Natural killer cell (primary cell): ENCODE results near the gene DMRTA2. TPM values are rescaled to one million over a fixed set of nuclear protein-coding genes. Genes with fewer than 3 reads are reported as not detected.
A peak's percentile ranks its signal among the peaks of the same experiment; 100 is the strongest.

Experiments
- ATAC-seq, 3 donors: fragments of 150-1000 bp in 2 of 3; fragments of 200-7000 bp in 1 of 3; cut with Tn5 transposase; 1 replicate in 1 of 3; 2 replicates in 2 of 3; pipeline ENCODE4 v1.10.0; 2021; ENCODE audit warnings: mild to moderate bottlenecking in 2 of 3, moderate library complexity in 2 of 3
- DNase-seq, 2 donors: peaks; one replicate each; pipeline versions ENCODE4 v3.0.0 to v3.0.0-alpha.2; 2013 to 2021; ENCODE audit warnings: mixed read lengths in 1 of 2
- H3K27ac ChIP-seq: one replicate; pipeline ENCODE4 v1.5.1; 2013; ENCODE audit warnings: mild to moderate bottlenecking, low read length
- H3K27me3 ChIP-seq: one replicate; pipeline ENCODE4 v1.6.1; 2013; ENCODE audit warnings: low read length; ENCODE audit not compliant: control insufficient read depth, insufficient read depth
- H3K36me3 ChIP-seq: one replicate; pipeline ENCODE4 v1.6.1; 2013; ENCODE audit warnings: low read length; ENCODE audit not compliant: control insufficient read depth, insufficient read depth
- H3K4me1 ChIP-seq: one replicate; pipeline ENCODE4 v1.6.1; 2013; ENCODE audit warnings: low read length; ENCODE audit not compliant: control insufficient read depth, insufficient read depth
- H3K4me3 ChIP-seq: one replicate; pipeline ENCODE4 v1.5.1; 2013; ENCODE audit warnings: low read length
- H3K9me3 ChIP-seq: one replicate; pipeline ENCODE4 v1.6.1; 2013; ENCODE audit warnings: low read length; ENCODE audit not compliant: control insufficient read depth, insufficient read depth
- H3K27ac Mint-ChIP-seq, 2 donors: one replicate each; pipeline ENCODE4 v1.8.0; 2022; ENCODE audit warnings: mild to moderate bottlenecking in 2 of 2, mixed read lengths in 2 of 2, moderate library complexity in 1 of 2
- H3K27me3 Mint-ChIP-seq, 2 donors: one replicate each; pipeline ENCODE4 v1.8.0; 2022; ENCODE audit warnings: low read depth in 2 of 2, mixed read lengths in 2 of 2
- H3K36me3 Mint-ChIP-seq: one replicate; pipeline ENCODE4 v1.8.0; 2022; ENCODE audit warnings: mixed read lengths
- H3K4me1 Mint-ChIP-seq, 2 donors: one replicate each; pipeline ENCODE4 v1.8.0; 2022; ENCODE audit warnings: mixed read lengths in 2 of 2
- H3K4me3 Mint-ChIP-seq: one replicate; pipeline ENCODE4 v1.8.0; 2022; ENCODE audit warnings: mild to moderate bottlenecking, moderate library complexity, mixed read lengths
- H3K9me3 Mint-ChIP-seq, 2 donors: one replicate each; pipeline ENCODE4 v1.8.0; 2022; ENCODE audit warnings: mixed read lengths in 2 of 2
- whole genome bisulfite sequencing: methylation state at CpG from one replicate; pipeline ENCODE4 v1.1.7; 2013; ENCODE audit warnings: missing lambda C conversion rate; ENCODE audit not compliant: insufficient coverage; 5-methylcytosine and 5-hydroxymethylcytosine counted together
- intact Hi-C: fragments of 100-400 bp; cut with micrococcal nuclease; formaldehyde crosslinking; loops from one replicate; pipeline ENCODE4 v1.14.2; 2022
- total RNA-seq, 4 donors: library from RNA; stranded (reverse); fragments of 120-200 nt in 1 of 4; gene quantifications; one replicate each; pipeline versions ENCODE4 v1.2.3 to v1.2.4, GENCODE V29; 2013 to 2022
- TF ChIP-seq, protein P1 (sequence below): fragments of 200-600 bp; IDR thresholded peaks from one replicate; pipeline ENCODE4 v1.8.0; 2022; ENCODE audit warnings: antibody characterized with exemption

DMRTA2 gene
- total RNA-seq, 3 donors from 2014 or later (not counting 1 experiment from before 2014, with no cell fraction given): not detected

DNA sequence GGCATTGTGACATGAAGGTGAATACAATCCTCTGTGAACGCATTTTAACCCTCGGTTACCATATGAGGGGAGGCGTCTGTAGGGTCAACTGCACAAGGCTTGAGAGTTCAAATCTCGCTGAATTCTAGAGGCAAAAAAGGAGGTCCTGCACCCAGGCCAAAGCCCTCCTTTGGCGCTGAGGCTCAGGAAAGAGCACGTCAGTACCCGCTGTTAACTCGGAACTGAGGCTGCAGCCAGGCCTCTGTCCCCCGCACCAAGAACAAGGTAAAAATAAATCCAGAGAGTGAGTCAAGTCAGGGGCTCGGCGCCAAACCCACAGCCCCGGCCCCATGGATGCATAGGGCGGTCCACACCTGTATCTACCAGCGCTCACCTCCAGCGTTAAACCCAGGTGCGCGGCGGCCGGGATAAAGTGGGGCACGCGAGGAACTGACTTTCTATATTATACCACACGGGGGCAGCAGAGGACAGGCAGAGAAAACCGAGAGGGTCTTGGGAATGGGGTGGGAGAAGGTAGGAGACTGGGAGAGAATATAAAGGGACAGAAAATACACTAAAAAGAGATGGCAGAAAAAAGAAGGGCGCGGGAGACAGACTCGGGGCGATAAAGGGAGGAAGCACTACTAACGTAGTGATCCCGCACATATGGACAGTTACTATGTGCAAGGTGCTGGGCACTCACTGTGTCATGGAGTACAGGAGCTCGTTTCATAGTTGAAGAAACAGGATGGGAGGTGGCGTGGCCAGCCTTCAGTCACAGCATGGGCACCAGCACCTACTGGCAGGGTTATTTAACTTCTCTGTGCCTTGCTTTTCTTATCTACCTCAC is 54.9 kb downstream of the DMRTA2 start:
- intact Hi-C loops: loop anchor here (1.0 to 2.0 kb wide), 4 partner anchors 236 to 821 kb away; no protein-coding TSS in a partner anchor
- H3K27ac ChIP-seq: no peak overlapping the region

More for the DNA sequence above, 54.9 kb downstream of the DMRTA2 start:
- TF ChIP-seq, protein P1, sequence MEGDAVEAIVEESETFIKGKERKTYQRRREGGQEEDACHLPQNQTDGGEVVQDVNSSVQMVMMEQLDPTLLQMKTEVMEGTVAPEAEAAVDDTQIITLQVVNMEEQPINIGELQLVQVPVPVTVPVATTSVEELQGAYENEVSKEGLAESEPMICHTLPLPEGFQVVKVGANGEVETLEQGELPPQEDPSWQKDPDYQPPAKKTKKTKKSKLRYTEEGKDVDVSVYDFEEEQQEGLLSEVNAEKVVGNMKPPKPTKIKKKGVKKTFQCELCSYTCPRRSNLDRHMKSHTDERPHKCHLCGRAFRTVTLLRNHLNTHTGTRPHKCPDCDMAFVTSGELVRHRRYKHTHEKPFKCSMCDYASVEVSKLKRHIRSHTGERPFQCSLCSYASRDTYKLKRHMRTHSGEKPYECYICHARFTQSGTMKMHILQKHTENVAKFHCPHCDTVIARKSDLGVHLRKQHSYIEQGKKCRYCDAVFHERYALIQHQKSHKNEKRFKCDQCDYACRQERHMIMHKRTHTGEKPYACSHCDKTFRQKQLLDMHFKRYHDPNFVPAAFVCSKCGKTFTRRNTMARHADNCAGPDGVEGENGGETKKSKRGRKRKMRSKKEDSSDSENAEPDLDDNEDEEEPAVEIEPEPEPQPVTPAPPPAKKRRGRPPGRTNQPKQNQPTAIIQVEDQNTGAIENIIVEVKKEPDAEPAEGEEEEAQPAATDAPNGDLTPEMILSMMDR: peak; percentile 77
- ATAC-seq (peak in 1 of 3 donors; percentile 82), DNase-seq (peak; percentile 28 to 48)
- Mint-ChIP-seq H3K4me3 (no peak overlapping the region), H3K4me1 (no peaks in the 10 kb centered on the region), H3K27ac (no peak overlapping the region), H3K36me3 (no peaks in the 10 kb centered on the region), H3K27me3 (peaks cover 23 to 52% of the 10 kb centered on the region in 2 donors), H3K9me3 (no peaks in the 10 kb centered on the region)
- Histone ChIP-seq H3K9me3 (no peaks in the 10 kb centered on the region), H3K4me3 (no peak overlapping the region), H3K27me3 (peaks cover 12% of the 10 kb centered on the region), H3K36me3 (no peaks in the 10 kb centered on the region), H3K4me1 (peaks cover 6% of the 10 kb centered on the region)
- 30% methylated on average over 23 of the region's 31 CpGs for WGBS
